Upper lobe of right lung (tissue), 1 donor: ENCODE results near the gene JAZF1. TPM values are rescaled to one million over a fixed set of nuclear protein-coding genes. Genes with fewer than 3 reads are reported as not detected.

Experiments used
- ATAC-seq: fragments of 200-7000 bp; cut with Tn5 transposase; one replicate; pipeline ENCODE4 v1.9.1; 2020; ENCODE audit warnings: mild to moderate bottlenecking, moderate library complexity
- DNase-seq: peaks from one replicate; pipeline ENCODE4 v3.0.0-alpha.2; 2020
- H3K27ac ChIP-seq: fragments of 200-600 bp; one replicate; pipeline ENCODE4 v1.8.0; 2022
- H3K27me3 ChIP-seq: fragments of 200-600 bp; one replicate; pipeline ENCODE4 v1.8.0; 2022; ENCODE audit warnings: mild to moderate bottlenecking
- H3K36me3 ChIP-seq: fragments of 200-600 bp; one replicate; pipeline ENCODE4 v1.8.0; 2022
- H3K4me1 ChIP-seq: fragments of 200-600 bp; one replicate; pipeline ENCODE4 v1.8.0; 2022
- H3K4me3 ChIP-seq: fragments of 200-600 bp; one replicate; pipeline ENCODE4 v1.8.0; 2022; ENCODE audit warnings: mild to moderate bottlenecking
- H3K9me3 ChIP-seq: fragments of 200-600 bp; one replicate; pipeline ENCODE4 v1.8.0; 2022
- CTCF ChIP-seq: fragments of 200-600 bp; IDR thresholded peaks from one replicate; pipeline ENCODE4 v1.8.0; 2022; ENCODE audit warnings: antibody characterized with exemption
- intact Hi-C: fragments of 100-400 bp; cut with DNase I; formaldehyde crosslinking; loops from one replicate; pipeline ENCODE4 v1.11.0; 2022
- total RNA-seq: library from RNA; stranded (reverse); fragmentation: NEBNext Ultra II Directional; extraction: Animal tissue kit (Norgen Biotek cat#: 25700); gene quantifications from one replicate; pipeline ENCODE4 v1.2.1, GENCODE V29; 2021
- donor health status: DM: no; HTN: yes; CAD: no; lungs with severe emphysema.

The JAZF1 gene
- total RNA-seq, 1 donor from 2014 or later: 20.6 TPM

GRCh38 chr7:27997188-27997707, 183.3 kb downstream of the JAZF1 start:
- intact Hi-C loops: no loop called here
- no peak for ATAC-seq

GRCh38 chr7:27996141-27996540, 184.5 kb downstream of the JAZF1 start:
- no peak for DNase-seq
- Histone ChIP-seq H3K9me3 (no peaks in the 10 kb centered on the region), H3K36me3 (no peaks in the 10 kb centered on the region), H3K27me3 (no peaks in the 10 kb centered on the region), H3K4me3 (no peak overlapping the region), H3K4me1 (no peaks in the 10 kb centered on the region), H3K27ac (no peak overlapping the region)
- TF ChIP-seq CTCF: no peak
- intact Hi-C loops: no loop called here
- no peak for ATAC-seq

More at GRCh38 chr7:27997188-27997707, 183.3 kb downstream of the JAZF1 start:
- Histone ChIP-seq H3K9me3 (no peaks in the 10 kb centered on the region), H3K36me3 (no peaks in the 10 kb centered on the region), H3K4me3 (no peak overlapping the region), H3K27ac (no peak overlapping the region), H3K4me1 (no peaks in the 10 kb centered on the region), H3K27me3 (no peaks in the 10 kb centered on the region)
- no peak for TF ChIP-seq CTCF
- no peak for DNase-seq

- no peaks in the 10 kb centered on the region for H3K27me3 ChIP-seq
- H3K36me3 ChIP-seq: no peaks in the 10 kb centered on the region
- H3K4me1 ChIP-seq: no peaks in the 10 kb centered on the region
- no peaks in the 10 kb centered on the region for H3K9me3 ChIP-seq
- ATAC-seq (no peak), DNase-seq (no peak)
- TF ChIP-seq CTCF: no peak
- intact Hi-C loops: no loop called here
- no peak overlapping the region for H3K27ac ChIP-seq
- H3K4me3 ChIP-seq: no peak overlapping the region
Measured at GRCh38 chr7:27995228-27995627, 185.4 kb downstream of the JAZF1 start.

- Histone ChIP-seq H3K27ac (no peak overlapping the region), H3K9me3 (no peaks in the 10 kb centered on the region), H3K4me1 (no peaks in the 10 kb centered on the region), H3K36me3 (no peaks in the 10 kb centered on the region), H3K27me3 (no peaks in the 10 kb centered on the region), H3K4me3 (no peak overlapping the region)
- DNase-seq (no peak), ATAC-seq (no peak)
- no peak for TF ChIP-seq CTCF
- intact Hi-C loops: no loop called here
Measured at GRCh38 chr7:27994639-27995038, 186.0 kb downstream of the JAZF1 start.

- intact Hi-C loops: no loop called here
- Histone ChIP-seq H3K4me3 (no peak overlapping the region), H3K4me1 (no peaks in the 10 kb centered on the region), H3K36me3 (no peaks in the 10 kb centered on the region), H3K27me3 (no peaks in the 10 kb centered on the region), H3K9me3 (no peaks in the 10 kb centered on the region), H3K27ac (no peak overlapping the region)
- no peak for ATAC-seq
- DNase-seq: no peak
- TF ChIP-seq CTCF: no peak
Measured at GRCh38 chr7:27992755-27993493, 187.7 kb downstream of the JAZF1 start.
